ENCODE data around the gene MYH9. TPM values are rescaled to one million over a fixed set of nuclear protein-coding genes. Genes with fewer than 3 reads are reported as not detected.

Gene MYH9
- total and polyA plus RNA-seq, 2 experiments from 2014 or later = 140 to 188 TPM

DNA sequence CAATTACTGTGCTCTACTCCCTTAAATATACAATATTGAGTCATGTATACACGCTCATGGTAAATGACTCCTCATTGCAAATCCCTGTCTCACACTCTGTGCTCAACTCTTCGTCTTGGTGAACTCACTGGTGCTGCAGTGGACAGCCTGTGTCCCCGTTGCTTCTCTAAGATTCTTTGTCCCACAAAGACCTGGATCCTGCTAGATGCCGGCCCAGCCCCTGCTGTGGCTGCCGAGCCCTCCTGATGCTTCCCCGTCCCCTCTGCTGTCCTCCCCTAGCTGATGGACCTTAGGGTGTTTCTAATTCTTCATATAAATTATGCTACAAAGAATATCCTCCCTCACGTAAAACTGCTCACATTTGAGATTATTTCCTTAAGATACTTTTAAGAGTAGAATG, 154.0 kb downstream of the MYH9 start:
- H2AFZ ChIP-seq = no peak overlapping the region
- TF ChIP-seq, protein P1, sequence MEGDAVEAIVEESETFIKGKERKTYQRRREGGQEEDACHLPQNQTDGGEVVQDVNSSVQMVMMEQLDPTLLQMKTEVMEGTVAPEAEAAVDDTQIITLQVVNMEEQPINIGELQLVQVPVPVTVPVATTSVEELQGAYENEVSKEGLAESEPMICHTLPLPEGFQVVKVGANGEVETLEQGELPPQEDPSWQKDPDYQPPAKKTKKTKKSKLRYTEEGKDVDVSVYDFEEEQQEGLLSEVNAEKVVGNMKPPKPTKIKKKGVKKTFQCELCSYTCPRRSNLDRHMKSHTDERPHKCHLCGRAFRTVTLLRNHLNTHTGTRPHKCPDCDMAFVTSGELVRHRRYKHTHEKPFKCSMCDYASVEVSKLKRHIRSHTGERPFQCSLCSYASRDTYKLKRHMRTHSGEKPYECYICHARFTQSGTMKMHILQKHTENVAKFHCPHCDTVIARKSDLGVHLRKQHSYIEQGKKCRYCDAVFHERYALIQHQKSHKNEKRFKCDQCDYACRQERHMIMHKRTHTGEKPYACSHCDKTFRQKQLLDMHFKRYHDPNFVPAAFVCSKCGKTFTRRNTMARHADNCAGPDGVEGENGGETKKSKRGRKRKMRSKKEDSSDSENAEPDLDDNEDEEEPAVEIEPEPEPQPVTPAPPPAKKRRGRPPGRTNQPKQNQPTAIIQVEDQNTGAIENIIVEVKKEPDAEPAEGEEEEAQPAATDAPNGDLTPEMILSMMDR (IDR thresholded peaks at IDR 0.05; ENCODE audit: poor library complexity) = no peak
- TF ChIP-seq EZH2phosphoT487 (IDR thresholded peaks at IDR 0.05; ENCODE audit: low read depth, severe bottlenecking, unreplicated experiment) (no peak), EZH2 (IDR thresholded peaks at IDR 0.05; ENCODE audit: borderline replicate concordance) (no peak)
- H3K79me2 ChIP-seq = peaks cover 39% of the 10 kb centered on the region
- no peak overlapping the region for H3K27ac ChIP-seq
- no peak for DNase-seq (ENCODE audit: low spot score)
- WGBS (ENCODE audit: low lambda C conversion rate, missing lambda C conversion rate) = 89% methylated on average over 7 of the region's 7 CpGs
- no peaks in the 10 kb centered on the region for H3K36me3 ChIP-seq (replicated peaks; ENCODE audit: insufficient read depth, low read depth)
- H3K9me2 ChIP-seq (replicated peaks; ENCODE audit: insufficient read depth) = no peaks in the 10 kb centered on the region
- H3K4me1 ChIP-seq (ENCODE audit: insufficient read depth) = peaks cover 13% of the 10 kb centered on the region
- no peaks in the 10 kb centered on the region for H3K9me3 ChIP-seq (ENCODE audit: low read depth)
- no peaks in the 10 kb centered on the region for H4K20me1 ChIP-seq (ENCODE audit: insufficient read depth, poor library complexity, severe bottlenecking)
- H3K27me3 ChIP-seq = no peaks in the 10 kb centered on the region
- no peak overlapping the region for H3K4me2 ChIP-seq
- H3K4me3 ChIP-seq = no peak overlapping the region

DNA sequence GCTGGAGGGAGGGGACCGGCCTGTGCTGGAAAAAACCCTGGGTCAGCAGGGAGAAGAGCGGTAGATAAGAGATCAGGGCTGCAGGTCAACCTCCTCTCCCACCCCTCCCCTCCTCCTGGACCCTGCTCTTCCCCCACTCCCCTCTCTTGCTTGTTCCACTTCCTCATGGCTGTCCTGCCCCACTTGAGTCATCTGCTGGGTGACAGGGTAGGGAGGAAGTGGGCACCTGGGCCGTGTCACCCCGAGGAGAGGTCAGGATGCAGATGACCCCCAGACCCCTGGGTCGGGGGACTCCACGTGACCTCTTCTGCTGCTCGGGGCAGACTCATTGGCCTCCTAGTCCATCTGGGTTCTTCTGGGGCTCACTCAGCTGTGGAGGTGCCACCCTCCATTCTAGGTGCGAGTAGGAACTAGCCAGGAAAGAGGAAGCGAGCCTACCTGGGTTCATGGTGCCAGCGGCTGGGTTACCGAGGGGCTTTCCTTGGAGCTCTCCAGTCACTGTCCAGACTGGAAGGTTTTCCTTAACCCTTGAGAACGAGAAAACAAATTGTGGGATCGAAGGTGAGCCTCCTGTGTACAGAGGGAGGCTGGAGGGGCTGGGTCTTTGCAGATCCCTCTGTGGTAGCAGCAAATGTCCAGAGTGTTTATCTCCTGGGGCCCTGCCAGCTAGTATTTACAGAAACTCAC, 154.9 kb downstream of the MYH9 start:
- Histone ChIP-seq H3K36me3 (replicated peaks; ENCODE audit: insufficient read depth, low read depth) (no peaks in the 10 kb centered on the region), H3K27me3 (no peaks in the 10 kb centered on the region), H3K9me3 (ENCODE audit: low read depth) (no peaks in the 10 kb centered on the region), H3K9me2 (replicated peaks; ENCODE audit: insufficient read depth) (no peaks in the 10 kb centered on the region), H3K27ac (no peak overlapping the region), H2AFZ (no peak overlapping the region), H3K79me2 (peaks cover 29% of the 10 kb centered on the region), H3K4me2 (no peak overlapping the region), H3K4me3 (no peak overlapping the region), H4K20me1 (ENCODE audit: insufficient read depth, poor library complexity, severe bottlenecking) (no peaks in the 10 kb centered on the region), H3K4me1 (ENCODE audit: insufficient read depth) (peaks cover 8% of the 10 kb centered on the region)
- TF ChIP-seq EZH2 (IDR thresholded peaks at IDR 0.05; ENCODE audit: borderline replicate concordance) (no peak), EZH2phosphoT487 (IDR thresholded peaks at IDR 0.05; ENCODE audit: low read depth, severe bottlenecking, unreplicated experiment) (no peak)
- TF ChIP-seq, protein P1 (IDR thresholded peaks at IDR 0.05; ENCODE audit: poor library complexity) = no peak
- 90% methylated on average over 13 of the region's 13 CpGs for WGBS (ENCODE audit: low lambda C conversion rate, missing lambda C conversion rate)
- DNase-seq (ENCODE audit: low spot score) = no peak

Small RNA genes within 50 kb of the gene (microRNA-seq; reads per million reads assigned to microRNA genes)
- gene MIR6819 = not detected

Small RNA genes within 50 kb of the gene (small RNA-seq; reads per million reads assigned to genes)
- gene MIR6819 = not detected

Other genes starting within 250 kb of the MYH9 start
- 1.3 and 2.7 TPM in 2 replicates for gene APOL3, start 227.2 kb downstream of the MYH9 start, total RNA-seq
- gene APOL3, start 227.2 kb downstream of the MYH9 start, polyA plus RNA-seq = 0.79 and 2.1 TPM in 2 replicates
- gene APOL4, start 186.2 kb downstream of the MYH9 start, total RNA-seq = 1.0 and 2.8 TPM in 2 replicates
- 0.97 and 1.5 TPM in 2 replicates for gene APOL4, start 186.2 kb downstream of the MYH9 start, polyA plus RNA-seq
- gene APOL2, start 148.4 kb downstream of the MYH9 start, total RNA-seq = 32.3 and 34.8 TPM in 2 replicates
- 19.5 and 23.9 TPM in 2 replicates for gene APOL2, start 148.4 kb downstream of the MYH9 start, polyA plus RNA-seq
- gene APOL1, start 134.8 kb downstream of the MYH9 start, total RNA-seq = 6.2 and 7.3 TPM in 2 replicates
- 6.4 and 6.8 TPM in 2 replicates for gene APOL1, start 134.8 kb downstream of the MYH9 start, polyA plus RNA-seq
- gene TXN2, start 93.7 kb upstream of the MYH9 start, total RNA-seq = 42.6 and 52.9 TPM in 2 replicates
- gene TXN2, start 93.7 kb upstream of the MYH9 start, polyA plus RNA-seq = 129 and 131 TPM in 2 replicates
- 4.9 and 8.5 TPM in 2 replicates for gene FOXRED2, start 119.1 kb upstream of the MYH9 start, total RNA-seq
- gene FOXRED2, start 119.1 kb upstream of the MYH9 start, polyA plus RNA-seq = 7.7 and 9.7 TPM in 2 replicates
- 171 and 211 TPM in 2 replicates for gene EIF3D, start 141.2 kb upstream of the MYH9 start, total RNA-seq
- gene EIF3D, start 141.2 kb upstream of the MYH9 start, polyA plus RNA-seq = 70.4 and 90.8 TPM in 2 replicates

Measured in hepatocyte (in vitro differentiated cells).